Neural progenitor cell (in vitro differentiated cells): ENCODE measurements around the gene PRDM2.

Source experiments
- EZH2 ChIP-seq: fragments of 200-600 bp; sonication (generic); IDR thresholded peaks from 2 replicates; pipeline ENCODE4 v1.6.1; 2017; ENCODE audit warnings: antibody characterized with exemption, mild to moderate bottlenecking, moderate library complexity
- EZH2phosphoT487 ChIP-seq: fragments of 200-600 bp; sonication (generic); IDR thresholded peaks from 2 replicates; pipeline ENCODE4 v1.6.1; 2017; ENCODE audit warnings: antibody characterized with exemption
- TF ChIP-seq, protein P1 (sequence below): fragments of 200-600 bp; sonication (generic); IDR thresholded peaks from 2 replicates; pipeline ENCODE4 v1.5.1; 2017; ENCODE audit warnings: antibody characterized with exemption, mild to moderate bottlenecking

DNA sequence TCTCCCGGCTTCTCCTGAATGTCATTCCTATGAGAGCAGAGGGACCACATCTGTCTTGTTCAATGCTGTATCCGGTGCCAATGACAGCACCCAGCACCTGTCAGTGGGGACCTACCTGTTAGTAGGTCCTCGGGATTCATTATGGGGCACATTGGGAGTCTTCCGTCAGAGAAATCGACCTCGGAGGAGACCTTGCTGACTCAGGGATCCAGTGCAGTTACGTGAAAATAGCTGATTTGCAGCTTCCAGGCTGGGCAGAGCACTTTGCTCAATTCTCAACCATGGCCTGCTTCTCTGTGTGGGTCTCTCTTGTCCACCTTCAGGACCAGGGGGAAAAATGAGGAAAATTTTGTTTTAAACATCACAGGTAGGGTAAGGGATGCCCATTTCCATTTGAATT, 130.2 kb downstream of the PRDM2 start:
- TF ChIP-seq, protein P1, sequence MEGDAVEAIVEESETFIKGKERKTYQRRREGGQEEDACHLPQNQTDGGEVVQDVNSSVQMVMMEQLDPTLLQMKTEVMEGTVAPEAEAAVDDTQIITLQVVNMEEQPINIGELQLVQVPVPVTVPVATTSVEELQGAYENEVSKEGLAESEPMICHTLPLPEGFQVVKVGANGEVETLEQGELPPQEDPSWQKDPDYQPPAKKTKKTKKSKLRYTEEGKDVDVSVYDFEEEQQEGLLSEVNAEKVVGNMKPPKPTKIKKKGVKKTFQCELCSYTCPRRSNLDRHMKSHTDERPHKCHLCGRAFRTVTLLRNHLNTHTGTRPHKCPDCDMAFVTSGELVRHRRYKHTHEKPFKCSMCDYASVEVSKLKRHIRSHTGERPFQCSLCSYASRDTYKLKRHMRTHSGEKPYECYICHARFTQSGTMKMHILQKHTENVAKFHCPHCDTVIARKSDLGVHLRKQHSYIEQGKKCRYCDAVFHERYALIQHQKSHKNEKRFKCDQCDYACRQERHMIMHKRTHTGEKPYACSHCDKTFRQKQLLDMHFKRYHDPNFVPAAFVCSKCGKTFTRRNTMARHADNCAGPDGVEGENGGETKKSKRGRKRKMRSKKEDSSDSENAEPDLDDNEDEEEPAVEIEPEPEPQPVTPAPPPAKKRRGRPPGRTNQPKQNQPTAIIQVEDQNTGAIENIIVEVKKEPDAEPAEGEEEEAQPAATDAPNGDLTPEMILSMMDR: no peak
- TF ChIP-seq EZH2: no peak
- TF ChIP-seq EZH2phosphoT487: no peak
